ENCODE data around the gene ZNF462.
"Not testable (repeated sequence)": the region's sequence is repeated elsewhere in the genome, so short reads cannot be mapped to it uniquely, and the experiment has no call there.

ZNF462 gene

GRCh38 chr9:106862821-106863720 lies at the start of gene ZNF462:
ZNF462 (plus strand) TSS chr9:106863166; CDS start chr9:106923384, 60,218 bp downstream.
- peak; percentile 62 for DNase-seq

- no peak for DNase-seq
These were observed 46.4 kb upstream of the ZNF462 start for GRCh38 chr9:106816524-106816923.

- no peak for DNase-seq
These were observed 44.9 kb upstream of the ZNF462 start for GRCh38 chr9:106818034-106818433.

- DNase-seq, result no peak
These were observed 42.1 kb upstream of the ZNF462 start for GRCh38 chr9:106820866-106821265.

GRCh38 chr9:106828070-106828469 lies 34.9 kb upstream of the ZNF462 start:
- DNase-seq, result no peak

GRCh38 chr9:106828965-106829364 lies 34.0 kb upstream of the ZNF462 start:
- no peak for DNase-seq

GRCh38 chr9:106829666-106830408 lies 33.1 kb upstream of the ZNF462 start:
- DNase-seq, result no peak

- no peak for DNase-seq
These were observed 32.3 kb upstream of the ZNF462 start for GRCh38 chr9:106830527-106831150.

- no peak for DNase-seq
These were observed 28.1 kb upstream of the ZNF462 start for GRCh38 chr9:106834888-106835287.

- no peak for DNase-seq
These were observed 27.1 kb upstream of the ZNF462 start for GRCh38 chr9:106835840-106836239.

GRCh38 chr9:106843371-106843770 lies 19.6 kb upstream of the ZNF462 start:
- peak; percentile 10 for DNase-seq

GRCh38 chr9:106846307-106846706 lies 16.7 kb upstream of the ZNF462 start:
- no peak for DNase-seq

GRCh38 chr9:106846857-106847256 lies 16.1 kb upstream of the ZNF462 start:
- DNase-seq, result no peak

GRCh38 chr9:106851640-106852039 lies 11.3 kb upstream of the ZNF462 start:
- DNase-seq, result not testable (repeated sequence)

GRCh38 chr9:106857811-106858470 lies 5.0 kb upstream of the ZNF462 start:
- no peak for DNase-seq

GRCh38 chr9:106859957-106860720 lies 2.8 kb upstream of the ZNF462 start:
- peak; percentile 57 for DNase-seq

- DNase-seq, result peak; percentile 37
These were observed 2.0 kb upstream of the ZNF462 start for GRCh38 chr9:106860721-106861639.

- DNase-seq, result peak; percentile 26
These were observed 1.3 kb upstream of the ZNF462 start for GRCh38 chr9:106861640-106862109.

GRCh38 chr9:106862110-106862820 lies 701 bp upstream of the ZNF462 start:
- DNase-seq, result peak; percentile 62

Data from NCI-H1105 treated with DMSO at 0.1 percent for 48 hours (cell line).